GM19455 (cell line): ENCODE results near the gene ATOH8.
"Not testable (repeated sequence)": the region's sequence is repeated elsewhere in the genome, so short reads cannot be mapped to it uniquely, and the experiment has no call there.

Experiments used
- ATAC-seq: cut with Tn5 transposase; IDR thresholded peaks from one replicate; pipeline ENCODE4 v1.9.1; 2021; ENCODE audit not compliant: unreplicated experiment

The ATOH8 gene

GRCh38 chr2:85753525-85754312, at the start of gene ATOH8:
Gene ATOH8 (plus strand): TSS chr2:85753991. CDS start chr2:85754190, 199 bp downstream.
- ATAC-seq = no peak

DNA sequence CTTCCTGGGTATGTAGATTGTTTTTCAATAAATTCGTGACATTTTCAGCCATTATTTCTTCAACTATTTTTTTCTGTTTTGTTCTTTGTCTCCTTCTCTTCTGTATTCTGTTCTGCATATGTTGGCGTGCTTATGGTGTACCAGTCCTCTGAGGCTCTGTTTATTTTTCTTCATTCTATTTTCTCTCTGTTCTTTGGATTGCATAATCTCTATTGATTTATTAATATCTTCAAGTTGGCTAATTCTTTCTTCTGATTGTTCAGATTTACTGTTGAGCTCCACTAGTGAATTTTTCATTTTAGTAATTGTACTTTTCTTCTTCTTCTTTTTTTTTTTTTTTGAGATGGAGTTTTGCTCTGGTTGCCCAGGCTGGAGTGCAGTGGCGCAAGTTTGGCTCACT, 49.8 kb upstream of the ATOH8 start:
- ATAC-seq = no peak

DNA sequence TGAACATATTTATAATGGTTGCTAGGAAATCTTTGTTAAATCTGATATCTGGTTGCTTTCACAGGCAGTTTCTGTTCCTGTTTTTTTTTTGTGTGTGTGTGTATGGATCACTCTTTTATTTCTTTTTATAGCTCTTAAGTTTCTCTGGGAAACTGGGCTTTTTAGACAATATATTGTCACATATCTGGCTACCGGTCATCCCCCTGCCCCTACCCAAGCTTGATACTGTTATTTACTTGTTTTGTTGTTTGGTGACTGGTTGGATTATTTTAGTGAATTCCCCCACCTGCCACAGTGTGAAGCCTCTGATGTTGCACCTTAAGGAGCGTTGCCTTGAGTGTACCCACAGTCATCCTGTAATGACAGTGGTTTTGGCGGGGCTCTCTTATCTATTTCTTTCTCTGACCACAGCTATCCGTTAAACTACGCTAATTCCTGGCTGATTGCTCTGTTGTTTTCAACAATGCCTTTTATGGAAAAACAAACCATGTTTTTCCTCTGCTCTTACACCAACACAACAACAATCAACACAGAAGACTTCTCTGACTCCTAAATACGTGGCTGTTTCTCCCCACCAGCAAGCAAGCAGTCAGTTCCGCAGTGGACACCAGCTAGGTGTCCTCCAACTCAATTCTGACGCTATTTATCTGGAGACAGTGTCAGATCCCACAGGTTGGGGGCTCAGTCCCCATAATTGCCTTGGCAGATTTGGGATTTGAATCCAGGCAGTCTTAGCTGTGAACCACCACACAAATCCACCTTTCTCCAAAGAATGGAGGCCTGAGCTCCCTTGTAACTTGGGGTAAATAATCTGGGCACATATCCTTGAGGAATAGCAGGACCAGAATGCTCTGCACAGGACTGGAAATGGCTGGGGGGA, 48.8 kb upstream of the ATOH8 start:
- ATAC-seq = no peak

- ATAC-seq = no peak
These were observed 48.1 kb upstream of the ATOH8 start for GRCh38 chr2:85705680-85706039.

- ATAC-seq = no peak
These were observed 47.7 kb upstream of the ATOH8 start for GRCh38 chr2:85706063-85706462.

DNA sequence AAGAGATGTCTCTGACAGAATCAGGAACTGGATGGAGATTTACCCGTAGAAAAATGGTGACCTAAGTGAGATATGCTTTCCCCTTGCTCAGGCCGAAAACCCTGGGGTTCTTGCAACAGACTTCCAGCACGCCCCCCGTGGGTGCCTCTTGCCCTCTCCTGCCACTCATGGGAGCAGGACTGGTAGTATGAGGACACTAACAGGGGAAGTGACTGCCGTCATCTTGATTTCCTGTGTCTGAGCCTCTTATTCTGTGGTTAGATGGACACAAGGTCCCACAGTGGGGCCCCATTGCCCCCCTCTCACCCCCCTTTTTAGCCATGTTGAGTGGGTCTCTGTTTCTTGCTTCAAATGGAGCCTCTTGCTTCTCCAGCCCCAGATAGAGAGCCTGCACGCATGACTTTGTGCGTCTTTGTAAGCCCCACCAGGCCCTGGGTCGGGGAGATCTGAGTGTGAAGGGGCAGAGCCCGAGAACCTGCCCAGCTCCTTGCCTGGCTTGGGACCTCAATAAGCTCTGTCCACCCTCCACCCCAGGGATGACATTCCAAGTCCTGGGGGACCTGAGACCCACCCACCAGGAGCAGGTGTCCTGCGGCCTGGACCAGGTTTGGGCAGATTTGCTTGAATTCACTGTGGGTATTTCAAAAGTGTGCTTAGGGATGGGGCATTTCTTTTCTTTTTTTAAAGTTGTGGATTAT, 47.0 kb upstream of the ATOH8 start:
- no peak for ATAC-seq

DNA sequence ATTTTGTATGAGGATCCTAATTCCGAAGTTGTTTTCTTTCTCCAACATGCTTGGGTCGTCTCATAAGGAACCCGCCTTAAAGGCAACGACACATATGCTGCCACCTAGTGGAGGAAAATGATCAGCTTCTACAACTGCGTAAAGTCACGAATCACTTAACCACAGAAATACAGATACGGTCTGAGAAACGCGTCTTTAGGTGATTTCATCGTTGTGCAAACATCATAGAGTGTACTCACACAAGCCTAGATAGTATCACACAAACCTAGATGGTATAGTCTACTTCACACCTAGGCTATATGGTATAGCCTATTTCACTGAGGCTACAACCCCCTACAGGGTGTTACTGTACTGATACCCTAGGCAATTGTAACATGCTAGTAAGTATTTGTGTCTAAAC, 46.5 kb upstream of the ATOH8 start:
- ATAC-seq = peak; percentile 55

- no peak for ATAC-seq
These were observed 45.1 kb upstream of the ATOH8 start for GRCh38 chr2:85708641-85709040.

DNA sequence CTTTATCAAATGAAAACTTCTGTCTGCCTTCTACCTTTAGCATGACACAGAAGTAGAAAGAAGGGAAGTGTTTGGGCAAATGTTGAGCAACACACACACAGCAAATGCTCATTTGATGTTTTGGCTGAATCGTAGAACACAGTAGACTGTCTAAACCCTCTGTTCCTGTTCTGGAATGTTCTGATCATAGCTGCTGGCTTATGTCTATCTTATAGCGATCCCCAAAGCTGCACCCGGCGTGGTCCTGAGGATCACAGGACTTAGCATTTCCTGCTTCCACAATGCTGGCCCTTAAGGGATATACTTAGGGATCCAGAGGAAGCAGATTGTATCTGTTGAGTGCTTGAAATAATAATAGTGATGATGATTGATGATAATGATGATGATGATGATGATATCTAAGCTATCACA, 44.4 kb upstream of the ATOH8 start:
- ATAC-seq = no peak

DNA sequence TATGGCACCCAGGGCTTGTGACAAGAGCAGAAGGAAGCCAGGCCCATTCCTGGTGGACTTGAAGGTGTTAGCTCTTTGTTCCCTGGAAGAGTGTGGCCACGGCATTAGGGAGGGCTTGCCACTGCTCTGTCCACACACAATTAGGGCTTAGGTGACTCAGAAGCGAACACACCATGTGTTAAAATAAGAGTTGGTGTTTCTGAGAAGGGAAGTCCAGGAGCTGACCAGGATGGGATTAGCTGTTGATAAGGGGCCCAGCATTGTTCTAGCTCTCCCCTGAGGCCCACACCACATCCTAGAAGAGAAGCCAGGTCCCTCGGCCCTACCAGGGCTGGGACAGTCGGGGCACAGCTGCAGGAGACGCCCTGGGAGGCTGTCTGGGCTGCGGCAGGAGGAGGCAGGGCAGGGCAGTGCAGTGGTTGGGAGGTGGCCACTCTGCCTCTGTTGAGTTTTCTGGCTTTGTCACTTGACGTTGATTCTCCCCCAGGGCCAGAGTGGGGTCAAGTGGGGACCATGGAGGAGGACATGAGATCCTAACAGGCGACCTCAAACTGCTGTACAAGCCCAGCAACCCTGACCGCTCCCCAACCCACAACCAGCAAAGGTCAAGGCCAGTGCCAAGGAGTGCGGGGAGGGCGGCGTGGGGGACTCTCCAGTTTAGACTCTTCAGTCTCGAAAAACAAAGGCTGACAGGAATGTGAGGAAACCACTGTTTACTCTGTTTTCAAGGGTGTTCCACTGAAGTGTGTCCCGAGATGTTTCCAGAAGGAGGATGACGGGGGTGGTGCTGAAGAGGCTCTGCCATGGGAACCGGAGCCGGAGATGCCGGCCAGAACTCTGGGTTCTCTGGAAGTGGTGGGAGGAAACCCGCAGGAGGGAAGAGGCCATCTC, 42.9 kb upstream of the ATOH8 start:
- no peak for ATAC-seq

GRCh38 chr2:85711578-85712060, 42.2 kb upstream of the ATOH8 start:
- no peak for ATAC-seq

DNA sequence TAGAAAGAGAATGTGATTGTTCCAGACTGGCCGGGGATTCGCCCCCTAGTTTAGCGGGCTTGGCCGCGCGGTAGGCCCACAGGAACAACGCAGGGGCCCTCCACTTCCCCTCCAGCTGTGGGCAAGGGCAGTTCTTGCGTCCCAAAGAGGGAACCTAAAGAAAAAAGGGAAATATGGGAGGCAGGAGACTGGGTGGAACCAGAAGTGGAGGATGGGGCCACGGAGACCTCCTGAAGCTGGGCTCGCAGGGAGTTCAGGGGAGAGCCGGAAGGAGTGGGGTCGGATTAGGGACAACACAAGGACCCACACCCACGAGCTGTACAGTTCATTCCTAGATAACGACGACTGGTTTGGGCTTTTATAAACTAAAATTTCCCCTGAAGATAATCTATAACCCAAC, 41.5 kb upstream of the ATOH8 start:
- no peak for ATAC-seq

GRCh38 chr2:85712849-85713612, 40.8 kb upstream of the ATOH8 start:
- no peak for ATAC-seq

- no peak for ATAC-seq
These were observed 40.0 kb upstream of the ATOH8 start for GRCh38 chr2:85713836-85714235.

DNA sequence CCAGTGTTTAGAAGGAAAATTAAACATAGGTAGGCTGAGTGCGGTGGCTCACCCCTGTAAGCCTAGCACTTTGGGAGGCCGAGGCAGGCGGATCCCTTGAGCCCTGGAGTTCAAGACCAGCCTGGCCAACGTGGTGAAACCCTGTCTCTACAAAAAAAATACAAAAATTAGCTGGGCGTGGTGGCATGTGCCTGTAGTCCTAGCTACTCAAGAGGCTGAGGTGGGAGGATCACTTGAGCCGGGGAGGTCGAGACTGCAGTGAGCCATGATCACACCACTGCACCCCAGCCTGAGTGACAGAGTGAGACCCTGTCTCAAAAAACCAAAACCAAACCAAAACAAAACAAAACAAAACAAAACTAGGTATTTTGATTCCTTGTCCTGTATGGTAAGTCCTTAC, 39.4 kb upstream of the ATOH8 start:
- not testable (repeated sequence) for ATAC-seq

GRCh38 chr2:85714841-85715240, 39.0 kb upstream of the ATOH8 start:
- ATAC-seq = no peak

DNA sequence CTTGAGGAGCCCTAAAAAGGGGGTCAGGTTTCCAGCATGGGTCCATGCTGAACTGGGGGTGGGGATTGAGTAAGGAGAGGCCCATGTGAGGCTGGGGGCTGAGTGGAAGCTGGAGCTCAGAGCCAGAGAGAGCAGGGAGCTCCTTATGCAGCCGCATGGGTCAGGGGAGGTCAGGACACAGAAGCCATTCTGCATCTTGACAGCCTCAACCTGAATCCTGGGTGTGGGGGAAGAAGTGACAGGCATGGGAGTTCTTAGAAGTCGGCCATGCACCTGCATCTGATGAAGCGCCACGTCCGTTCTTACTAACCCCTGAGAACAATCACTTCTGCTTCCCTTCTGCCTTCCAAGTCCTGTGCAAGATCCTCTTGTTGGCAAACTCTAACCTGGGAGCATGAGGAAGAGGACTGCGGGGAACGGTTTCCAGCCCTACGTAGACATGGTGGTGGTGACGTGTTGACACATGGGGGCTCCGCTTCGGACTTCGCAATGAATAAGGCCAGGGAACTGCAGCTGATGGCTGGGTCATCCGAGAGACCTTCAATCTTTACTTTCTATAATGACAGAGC, 37.4 kb upstream of the ATOH8 start:
- no peak for ATAC-seq

- ATAC-seq = no peak
These were observed 36.3 kb upstream of the ATOH8 start for GRCh38 chr2:85717308-85718008.

DNA sequence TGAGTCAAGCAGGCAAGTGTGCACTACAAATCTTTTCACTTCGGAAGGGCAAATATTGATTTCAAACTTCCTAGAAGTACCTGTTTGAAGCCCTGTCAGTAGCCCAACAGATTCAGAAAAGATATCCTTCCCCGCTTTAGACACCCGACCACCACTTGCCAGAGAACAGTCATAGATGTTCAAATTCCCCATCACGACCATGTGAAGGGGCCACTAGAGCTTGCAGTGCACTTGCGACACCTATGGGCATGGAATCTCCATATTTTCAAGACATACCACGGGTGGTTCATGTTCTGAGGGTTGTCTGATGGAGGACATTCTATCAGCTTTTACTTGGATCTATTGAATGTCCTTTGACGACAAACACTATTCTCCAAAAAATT, 35.8 kb upstream of the ATOH8 start:
- ATAC-seq = no peak
